Peyer's patch (tissue), 4 donors: ENCODE data around the gene ZNF804A.

Experiments used
- CTCF ChIP-seq, 6 experiments: fragments of 450-650 bp in 4 of 6; fragments of 200-600 bp in 2 of 6; sonication (generic) in 1 of 6; IDR thresholded peaks; one replicate each; pipeline ENCODE4 v1.5.1; 2017 to 2019; ENCODE audit warnings: antibody characterized with exemption in 6 of 6, mild to moderate bottlenecking in 3 of 6, moderate library complexity in 1 of 6
- POLR2A ChIP-seq, 2 donors: fragments of 450-650 bp; IDR thresholded peaks; one replicate each; pipeline ENCODE4 v1.5.1; 2017; ENCODE audit warnings: antibody characterized with exemption in 2 of 2, mild to moderate bottlenecking in 2 of 2, moderate library complexity in 2 of 2

GRCh38 chr2:184734338-184734737, 136.0 kb downstream of the ZNF804A start:
- TF ChIP-seq CTCF (IDR thresholded peaks at IDR 0.05) (no peak), POLR2A (IDR thresholded peaks at IDR 0.05) (no peak)
